Mesothelial cell of epicardium (in vitro differentiated cells): ENCODE measurements around the gene FRMPD1. TPM values are rescaled to one million over a fixed set of nuclear protein-coding genes. Genes with fewer than 3 reads are reported as not detected.

ENCODE experiments used
- DNase-seq, 2 experiments: peaks; one replicate each; pipeline ENCODE4 v3.0.0; 2021; ENCODE audit warnings: low spot score in 2 of 2; ENCODE audit not compliant: unreplicated experiment in 2 of 2
- H3K27ac Mint-ChIP-seq: 2 replicates; pipeline ENCODE4 v1.8.0; 2021; ENCODE audit warnings: mixed read lengths
- H3K27me3 Mint-ChIP-seq: 2 replicates; pipeline ENCODE4 v1.8.0; 2021; ENCODE audit warnings: low read depth, mixed read lengths
- H3K36me3 Mint-ChIP-seq: 2 replicates; pipeline ENCODE4 v1.8.0; 2021; ENCODE audit warnings: mixed read lengths
- H3K4me1 Mint-ChIP-seq: 2 replicates; pipeline ENCODE4 v1.8.0; 2021; ENCODE audit warnings: mixed read lengths
- H3K4me3 Mint-ChIP-seq: 2 replicates; pipeline ENCODE4 v1.8.0; 2021; ENCODE audit warnings: mild to moderate bottlenecking, moderate library complexity, mixed read lengths
- H3K9me3 Mint-ChIP-seq: 2 replicates; pipeline ENCODE4 v1.8.0; 2021; ENCODE audit warnings: mixed read lengths
- total RNA-seq: library from RNA; stranded (reverse); gene quantifications from 3 replicates; pipeline ENCODE4 v1.2.1, GENCODE V29; 2021
- TF ChIP-seq, protein P1 (sequence below): fragments of 200-600 bp; sonication (generic); IDR thresholded peaks from one replicate; pipeline ENCODE4 v1.5.0; 2021; ENCODE audit warnings: antibody characterized with exemption; ENCODE audit not compliant: unreplicated experiment

The FRMPD1 gene
- total RNA-seq, 1 donor from 2014 or later, result 0.45 TPM

GRCh38 chr9:37643214-37643613 lies 7.5 kb upstream of the FRMPD1 start:
- Mint-ChIP-seq H3K36me3 (peaks cover 2% of the 10 kb centered on the region), H3K4me3 (no peak overlapping the region), H3K27ac (no peak overlapping the region), H3K4me1 (peaks cover 4% of the 10 kb centered on the region), H3K27me3 (peaks cover 63% of the 10 kb centered on the region), H3K9me3 (no peaks in the 10 kb centered on the region)
- DNase-seq, result no peak
- TF ChIP-seq, protein P1, sequence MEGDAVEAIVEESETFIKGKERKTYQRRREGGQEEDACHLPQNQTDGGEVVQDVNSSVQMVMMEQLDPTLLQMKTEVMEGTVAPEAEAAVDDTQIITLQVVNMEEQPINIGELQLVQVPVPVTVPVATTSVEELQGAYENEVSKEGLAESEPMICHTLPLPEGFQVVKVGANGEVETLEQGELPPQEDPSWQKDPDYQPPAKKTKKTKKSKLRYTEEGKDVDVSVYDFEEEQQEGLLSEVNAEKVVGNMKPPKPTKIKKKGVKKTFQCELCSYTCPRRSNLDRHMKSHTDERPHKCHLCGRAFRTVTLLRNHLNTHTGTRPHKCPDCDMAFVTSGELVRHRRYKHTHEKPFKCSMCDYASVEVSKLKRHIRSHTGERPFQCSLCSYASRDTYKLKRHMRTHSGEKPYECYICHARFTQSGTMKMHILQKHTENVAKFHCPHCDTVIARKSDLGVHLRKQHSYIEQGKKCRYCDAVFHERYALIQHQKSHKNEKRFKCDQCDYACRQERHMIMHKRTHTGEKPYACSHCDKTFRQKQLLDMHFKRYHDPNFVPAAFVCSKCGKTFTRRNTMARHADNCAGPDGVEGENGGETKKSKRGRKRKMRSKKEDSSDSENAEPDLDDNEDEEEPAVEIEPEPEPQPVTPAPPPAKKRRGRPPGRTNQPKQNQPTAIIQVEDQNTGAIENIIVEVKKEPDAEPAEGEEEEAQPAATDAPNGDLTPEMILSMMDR, result no peak

DNA sequence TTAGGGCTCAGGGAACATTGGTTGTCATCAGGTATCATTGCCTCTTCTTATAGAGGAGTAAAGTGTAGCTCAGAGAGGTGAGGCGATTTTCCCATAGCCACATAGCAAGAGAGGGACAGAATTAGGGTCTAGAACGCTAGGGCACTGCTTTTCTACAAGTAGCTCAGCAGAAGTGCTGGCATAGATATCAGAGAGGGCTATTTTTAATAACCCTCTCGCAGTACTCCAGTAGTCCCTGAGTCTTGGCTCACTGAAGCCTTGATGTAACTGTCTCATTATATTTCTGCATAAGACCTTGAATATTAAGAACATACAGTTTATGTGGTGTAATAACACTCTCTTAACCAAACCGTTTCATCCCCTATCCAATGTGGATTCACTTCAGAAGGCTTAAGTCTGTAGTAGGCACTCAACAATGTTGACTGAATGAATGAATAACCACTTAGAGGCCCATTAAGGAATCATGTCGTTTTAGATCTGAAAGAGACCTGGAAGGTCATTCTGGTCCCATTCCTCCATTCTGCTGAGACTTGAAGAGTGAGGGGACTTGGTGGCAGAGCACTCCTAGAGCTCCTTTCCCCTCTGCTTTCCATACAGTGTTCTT lies 4.7 kb upstream of the FRMPD1 start:
- Mint-ChIP-seq H3K4me3 (no peak overlapping the region), H3K27ac (no peak overlapping the region), H3K36me3 (peaks cover 2% of the 10 kb centered on the region), H3K4me1 (peaks cover 7% of the 10 kb centered on the region), H3K9me3 (no peaks in the 10 kb centered on the region), H3K27me3 (peaks cover 83% of the 10 kb centered on the region)
- no peak for DNase-seq
- TF ChIP-seq, protein P1, result no peak

- no peaks in the 10 kb centered on the region for H3K9me3 Mint-ChIP-seq
- peaks cover 88% of the 10 kb centered on the region for H3K27me3 Mint-ChIP-seq
- H3K4me3 Mint-ChIP-seq, result peak overlapping the region; percentile 63
- no peaks in the 10 kb centered on the region for H3K36me3 Mint-ChIP-seq
- TF ChIP-seq, protein P1, result no peak
- no peak for DNase-seq
- H3K27ac Mint-ChIP-seq, result no peak overlapping the region
- H3K4me1 Mint-ChIP-seq, result peaks cover 11% of the 10 kb centered on the region
Measured at GRCh38 chr9:37650299-37650872, 368 bp upstream of the FRMPD1 start.

DNA sequence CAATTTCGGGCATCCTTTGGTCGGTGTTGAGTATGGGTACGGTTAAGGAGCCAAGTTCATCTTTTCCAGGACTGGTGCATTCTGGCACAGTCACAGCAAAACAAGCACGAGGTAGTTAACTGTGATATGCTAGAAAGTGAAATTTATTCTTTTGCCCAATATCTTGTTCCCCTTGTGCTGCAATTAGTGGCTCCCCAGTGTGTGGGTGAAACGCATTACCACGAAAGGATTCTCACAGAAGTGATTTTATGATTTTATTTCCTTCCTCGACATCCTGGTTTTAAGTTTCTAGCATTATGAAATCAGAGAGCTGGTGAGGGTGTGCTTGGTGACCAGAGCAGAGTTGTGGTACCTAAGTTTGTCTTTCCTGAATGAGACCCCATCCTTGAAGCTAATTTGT lies 1.5 kb downstream of the FRMPD1 start:
- H3K9me3 Mint-ChIP-seq, result no peaks in the 10 kb centered on the region
- peaks cover 87% of the 10 kb centered on the region for H3K27me3 Mint-ChIP-seq
- TF ChIP-seq, protein P1, result no peak
- no peak overlapping the region for H3K27ac Mint-ChIP-seq
- no peaks in the 10 kb centered on the region for H3K36me3 Mint-ChIP-seq
- peak overlapping the region; percentile 67 for H3K4me3 Mint-ChIP-seq
- H3K4me1 Mint-ChIP-seq, result peaks cover 7% of the 10 kb centered on the region
- DNase-seq, result no peak

DNA sequence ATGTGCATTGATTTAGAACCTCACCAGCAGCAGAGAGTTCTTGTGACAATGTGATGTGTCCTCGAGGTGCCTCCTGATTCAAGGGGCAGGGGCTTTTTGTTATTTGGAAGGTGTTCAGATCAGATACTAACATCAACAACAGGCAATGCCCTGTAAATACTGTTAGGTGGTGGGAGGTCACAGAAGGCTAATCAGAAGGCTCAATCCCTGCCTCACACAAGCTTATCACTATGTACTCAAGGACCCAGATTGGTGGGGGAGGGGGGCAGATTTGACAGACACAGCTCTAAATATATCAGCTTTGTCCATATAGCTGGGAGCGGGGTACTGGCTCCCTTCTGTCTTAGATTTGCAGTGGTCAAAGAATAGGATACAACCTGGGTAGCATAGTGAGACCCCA lies 2.6 kb downstream of the FRMPD1 start:
- Mint-ChIP-seq H3K9me3 (no peaks in the 10 kb centered on the region), H3K4me3 (no peak overlapping the region), H3K36me3 (no peaks in the 10 kb centered on the region), H3K4me1 (peaks cover 7% of the 10 kb centered on the region), H3K27me3 (peaks cover 90% of the 10 kb centered on the region), H3K27ac (no peak overlapping the region)
- TF ChIP-seq, protein P1, result no peak
- DNase-seq, result no peak
